Measurements from ENCODE around the gene NYAP1. TPM values are rescaled to one million over a fixed set of nuclear protein-coding genes. Genes with fewer than 3 reads are reported as not detected.

The NYAP1 gene
- total RNA-seq, 1 experiment from 2014 or later, result not detected

Small RNA genes within 50 kb of the gene (small RNA-seq; reads per million reads assigned to genes)
- gene RN7SL416P, result not detected

Other genes with a start within 250 kb of the NYAP1 start
- gene SPDYE3, start 176.2 kb upstream of the NYAP1 start, total RNA-seq (2014; rRNA removed; shearing (Covaris generic); ENCODE audit: low replicate concordance), result not detected in 2 replicates
- gene PILRB, start 125.8 kb upstream of the NYAP1 start, total RNA-seq (2014; rRNA removed; shearing (Covaris generic); ENCODE audit: low replicate concordance), result 58.9 and 98.2 TPM in 2 replicates
- 2.3 and 2.4 TPM in 2 replicates for gene PILRA, start 110.4 kb upstream of the NYAP1 start, total RNA-seq (2014; rRNA removed; shearing (Covaris generic); ENCODE audit: low replicate concordance)
- 3.0 and 8.8 TPM in 2 replicates for gene ZCWPW1, start 55.2 kb upstream of the NYAP1 start, total RNA-seq (2014; rRNA removed; shearing (Covaris generic); ENCODE audit: low replicate concordance)
- gene MEPCE, start 54.1 kb upstream of the NYAP1 start, total RNA-seq (2014; rRNA removed; shearing (Covaris generic); ENCODE audit: low replicate concordance), result 28.4 and 40.4 TPM in 2 replicates
- gene PPP1R35, start 47.4 kb upstream of the NYAP1 start, total RNA-seq (2014; rRNA removed; shearing (Covaris generic); ENCODE audit: low replicate concordance), result 25.9 and 106 TPM in 2 replicates
- gene SPACDR, start 19.7 kb upstream of the NYAP1 start, total RNA-seq (2014; rRNA removed; shearing (Covaris generic); ENCODE audit: low replicate concordance), result 1.5 and 2.8 TPM in 2 replicates
- gene TSC22D4, start 4.7 kb upstream of the NYAP1 start, total RNA-seq (2014; rRNA removed; shearing (Covaris generic); ENCODE audit: low replicate concordance), result 40.4 and 97.3 TPM in 2 replicates
- 5.7 and 6.7 TPM in 2 replicates for gene AGFG2, start 55.3 kb downstream of the NYAP1 start, total RNA-seq (2014; rRNA removed; shearing (Covaris generic); ENCODE audit: low replicate concordance)
- 2.5 and 4.9 TPM in 2 replicates for gene SAP25, start 90.0 kb downstream of the NYAP1 start, total RNA-seq (2014; rRNA removed; shearing (Covaris generic); ENCODE audit: low replicate concordance)
- 11.9 and 33.5 TPM in 2 replicates for gene LRCH4, start 102.2 kb downstream of the NYAP1 start, total RNA-seq (2014; rRNA removed; shearing (Covaris generic); ENCODE audit: low replicate concordance)
- gene FBXO24, start 102.4 kb downstream of the NYAP1 start, total RNA-seq (2014; rRNA removed; shearing (Covaris generic); ENCODE audit: low replicate concordance), result 1.0 TPM in 1 of 2 replicates, not detected in the other
- 2.8 and 12.3 TPM in 2 replicates for gene PCOLCE, start 118.4 kb downstream of the NYAP1 start, total RNA-seq (2014; rRNA removed; shearing (Covaris generic); ENCODE audit: low replicate concordance)
- gene MOSPD3, start 128.6 kb downstream of the NYAP1 start, total RNA-seq (2014; rRNA removed; shearing (Covaris generic); ENCODE audit: low replicate concordance), result 8.2 and 9.7 TPM in 2 replicates
- gene TFR2, start 157.6 kb downstream of the NYAP1 start, total RNA-seq (2014; rRNA removed; shearing (Covaris generic); ENCODE audit: low replicate concordance), result 4.2 and 12.0 TPM in 2 replicates
- gene ACTL6B, start 172.5 kb downstream of the NYAP1 start, total RNA-seq (2014; rRNA removed; shearing (Covaris generic); ENCODE audit: low replicate concordance), result not detected in 2 replicates
- 65.0 and 101 TPM in 2 replicates for gene GNB2, start 189.8 kb downstream of the NYAP1 start, total RNA-seq (2014; rRNA removed; shearing (Covaris generic); ENCODE audit: low replicate concordance)
- 16.3 and 38.2 TPM in 2 replicates for gene GIGYF1, start 210.3 kb downstream of the NYAP1 start, total RNA-seq (2014; rRNA removed; shearing (Covaris generic); ENCODE audit: low replicate concordance)
- 29.7 and 72.8 TPM in 2 replicates for gene POP7, start 222.2 kb downstream of the NYAP1 start, total RNA-seq (2014; rRNA removed; shearing (Covaris generic); ENCODE audit: low replicate concordance)
- not detected in 2 replicates for gene EPO, start 236.5 kb downstream of the NYAP1 start, total RNA-seq (2014; rRNA removed; shearing (Covaris generic); ENCODE audit: low replicate concordance)
- gene ZAN, start 249.7 kb downstream of the NYAP1 start, total RNA-seq (2014; rRNA removed; shearing (Covaris generic); ENCODE audit: low replicate concordance), result not detected in 2 replicates

Measured in Karpas-422 (cell line).